ENCODE measurements around the gene REEP6. TPM values are rescaled to one million over a fixed set of nuclear protein-coding genes. Genes with fewer than 3 reads are reported as not detected.
A peak's percentile ranks its signal among the peaks of the same experiment; 100 is the strongest.

Gene REEP6
- polyA plus RNA-seq, 3 donors: 0.51 to 1.8 (median 0.81) TPM

- H3K4me2 ChIP-seq (replicated peaks; ENCODE audit: extremely low read depth, low read length, poor library complexity, severe bottlenecking): peak overlapping the region; percentile 2
- H3K27ac ChIP-seq (ENCODE audit: low read depth in 1 of 2, low read length in 2 of 2): no peak overlapping the region
- H3K4me3 ChIP-seq (replicated peaks in 1 of 3; ENCODE audit: low read depth in 2 of 3, low read length in 3 of 3): no peak overlapping the region
- no peaks in the 10 kb centered on the region for H3K36me3 Mint-ChIP-seq
- no peak overlapping the region for H3K4me3 Mint-ChIP-seq
- peaks cover 8 to 17% of the 10 kb centered on the region in 2 donors for H3K9me3 ChIP-seq (replicated peaks in 1 of 2; ENCODE audit: control insufficient read depth in 1 of 2, insufficient read depth in 1 of 2, low read length in 2 of 2)
- H3K36me3 ChIP-seq (replicated peaks in 1 of 2; ENCODE audit: control insufficient read depth in 1 of 2, insufficient read depth in 2 of 2, low read length in 2 of 2): no peaks in the 10 kb centered on the region
- intact Hi-C loops (cut with micrococcal nuclease): no loop called here
- no peaks in the 10 kb centered on the region for H3K79me2 ChIP-seq (ENCODE audit: insufficient read depth, low read length)
- no peak overlapping the region for H2AFZ ChIP-seq (ENCODE audit: insufficient read depth, low read depth, low read length, poor library complexity, severe bottlenecking)
- peaks cover 16% of the 10 kb centered on the region for H3K4me1 Mint-ChIP-seq
- 3% methylated on average over 92 of the region's 92 CpGs for WGBS (ENCODE audit: insufficient coverage)
- DNase-seq: no peak
- H3K4me1 ChIP-seq (ENCODE audit: control insufficient read depth in 1 of 2, insufficient read depth in 2 of 2, low read length in 2 of 2): peaks cover 25 to 41% of the 10 kb centered on the region in 2 donors
- no peak overlapping the region for H3K27ac Mint-ChIP-seq
- peaks cover 77% of the 10 kb centered on the region for H4K20me1 ChIP-seq (ENCODE audit: insufficient read depth, low read length)
- no peak for TF ChIP-seq CTCF (IDR thresholded peaks at IDR 0.05)
- peaks cover 46 to 80% (median 54%) of the 10 kb centered on the region in 3 donors for H3K27me3 Mint-ChIP-seq (ENCODE audit: low read depth in 3 of 3)
- H3K9me3 Mint-ChIP-seq: peaks cover 0 to 16% (median 2%) of the 10 kb centered on the region in 7 donors
- no peak overlapping the region for H3K9ac ChIP-seq (ENCODE audit: insufficient read depth, low read length, poor library complexity, severe bottlenecking)
- peaks cover 58 to 61% of the 10 kb centered on the region in 2 donors for H3K27me3 ChIP-seq (ENCODE audit: control insufficient read depth in 2 of 2, insufficient read depth in 2 of 2, low read length in 2 of 2)
These were observed 23.3 kb upstream of the REEP6 start for GRCh38 chr19:1467490-1468273.

DNA sequence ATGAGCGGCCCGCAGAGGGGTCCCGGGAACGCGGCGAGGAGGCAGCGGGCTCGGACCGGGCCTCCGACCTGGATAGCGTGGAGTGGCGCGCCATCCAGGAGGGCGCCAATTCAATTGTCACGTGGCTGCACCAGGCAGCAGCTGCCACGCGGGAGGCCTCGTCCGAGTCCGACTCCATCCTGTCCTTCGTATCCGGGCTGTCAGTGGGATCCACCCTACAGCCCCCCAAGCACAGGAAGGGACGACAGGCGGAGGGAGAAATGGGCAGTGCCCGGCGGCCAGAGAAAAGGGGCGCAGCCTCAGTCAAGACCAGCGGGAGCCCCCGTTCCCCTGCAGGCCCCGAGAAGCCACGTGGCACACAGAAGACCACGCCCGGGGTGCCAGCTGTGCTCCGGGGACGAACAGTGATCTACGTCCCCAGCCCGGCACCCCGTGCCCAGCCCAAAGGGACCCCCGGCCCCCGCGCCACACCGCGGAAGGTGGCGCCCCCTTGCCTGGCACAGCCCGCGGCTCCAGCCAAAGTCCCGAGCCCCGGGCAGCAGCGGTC is 22.6 kb upstream of the REEP6 start:
- H3K9me3 ChIP-seq (replicated peaks in 1 of 2; ENCODE audit: control insufficient read depth in 1 of 2, insufficient read depth in 1 of 2, low read length in 2 of 2): peaks cover 8 to 17% of the 10 kb centered on the region in 2 donors
- Mint-ChIP-seq H3K9me3 (peaks cover 0 to 19% (median 2%) of the 10 kb centered on the region in 7 donors), H3K27me3 (ENCODE audit: low read depth in 3 of 3) (peaks cover 47 to 83% (median 60%) of the 10 kb centered on the region in 3 donors), H3K4me1 (peaks cover 19% of the 10 kb centered on the region), H3K4me3 (peak overlapping the region in 1 of 2 donors; percentile 26), H3K27ac (no peak overlapping the region), H3K36me3 (peaks cover 0 to 3% of the 10 kb centered on the region in 2 donors)
- no peak for DNase-seq
- no peaks in the 10 kb centered on the region for H3K36me3 ChIP-seq (replicated peaks in 1 of 2; ENCODE audit: control insufficient read depth in 1 of 2, insufficient read depth in 2 of 2, low read length in 2 of 2)
- H3K27me3 ChIP-seq (ENCODE audit: control insufficient read depth in 2 of 2, insufficient read depth in 2 of 2, low read length in 2 of 2): peaks cover 61 to 67% of the 10 kb centered on the region in 2 donors
- peaks cover 25 to 41% of the 10 kb centered on the region in 2 donors for H3K4me1 ChIP-seq (ENCODE audit: control insufficient read depth in 1 of 2, insufficient read depth in 2 of 2, low read length in 2 of 2)
- intact Hi-C loops (cut with micrococcal nuclease): no loop called here
- no peak overlapping the region for H2AFZ ChIP-seq (ENCODE audit: insufficient read depth, low read depth, low read length, poor library complexity, severe bottlenecking)
- no peak overlapping the region for H3K4me3 ChIP-seq (replicated peaks in 1 of 3; ENCODE audit: low read depth in 2 of 3, low read length in 3 of 3)
- WGBS (ENCODE audit: insufficient coverage): 4% methylated on average over 49 of the region's 49 CpGs
- H3K4me2 ChIP-seq (replicated peaks; ENCODE audit: extremely low read depth, low read length, poor library complexity, severe bottlenecking): peak overlapping the region; percentile 2
- H3K79me2 ChIP-seq (ENCODE audit: insufficient read depth, low read length): no peaks in the 10 kb centered on the region
- H4K20me1 ChIP-seq (ENCODE audit: insufficient read depth, low read length): peaks cover 84% of the 10 kb centered on the region
- no peak overlapping the region for H3K27ac ChIP-seq (ENCODE audit: low read depth in 1 of 2, low read length in 2 of 2)
- H3K9ac ChIP-seq (ENCODE audit: insufficient read depth, low read length, poor library complexity, severe bottlenecking): no peak overlapping the region
- no peak for TF ChIP-seq CTCF (IDR thresholded peaks at IDR 0.05)
